Measurements from ENCODE around the gene CDYL.

Gene CDYL

GRCh38 chr6:4774296-4774695, 1.9 kb upstream of the CDYL start:
- DNase-seq (ENCODE audit: low read depth): no peak

GRCh38 chr6:4774715-4775493, 1.3 kb upstream of the CDYL start:
- peak; percentile 26 for DNase-seq (ENCODE audit: low read depth)

- DNase-seq (ENCODE audit: low read depth): peak; percentile 61
These were observed 592 bp upstream of the CDYL start for GRCh38 chr6:4775494-4776130.

- peak; percentile 52 for DNase-seq (ENCODE audit: low read depth)
These were observed 539 bp downstream of the CDYL start for GRCh38 chr6:4776493-4777393.

GRCh38 chr6:4777394-4777935, 1.3 kb downstream of the CDYL start:
- no peak for DNase-seq (ENCODE audit: low read depth)

GRCh38 chr6:4778086-4778485, 1.9 kb downstream of the CDYL start:
- no peak for DNase-seq (ENCODE audit: low read depth)

- DNase-seq (ENCODE audit: low read depth): no peak
These were observed 4.2 kb downstream of the CDYL start for GRCh38 chr6:4780360-4780812.

- DNase-seq (ENCODE audit: low read depth): no peak
These were observed 5.2 kb downstream of the CDYL start for GRCh38 chr6:4781426-4781825.

- DNase-seq (ENCODE audit: low read depth): no peak
These were observed 5.9 kb downstream of the CDYL start for GRCh38 chr6:4781967-4782575.

- DNase-seq (ENCODE audit: low read depth): no peak
These were observed 10.8 kb downstream of the CDYL start for GRCh38 chr6:4786996-4787395.

GRCh38 chr6:4788482-4788881, 12.3 kb downstream of the CDYL start:
- no peak for DNase-seq (ENCODE audit: low read depth)

GRCh38 chr6:4788953-4789584, 12.9 kb downstream of the CDYL start:
- no peak for DNase-seq (ENCODE audit: low read depth)

GRCh38 chr6:4790158-4790899, 14.1 kb downstream of the CDYL start:
- no peak for DNase-seq (ENCODE audit: low read depth)

- no peak for DNase-seq (ENCODE audit: low read depth)
These were observed 18.0 kb downstream of the CDYL start for GRCh38 chr6:4794140-4794707.

- DNase-seq (ENCODE audit: low read depth): no peak
These were observed 21.4 kb downstream of the CDYL start for GRCh38 chr6:4797587-4797986.

GRCh38 chr6:4799912-4800311, 23.7 kb downstream of the CDYL start:
- no peak for DNase-seq (ENCODE audit: low read depth)

- DNase-seq (ENCODE audit: low read depth): no peak
These were observed 24.5 kb downstream of the CDYL start for GRCh38 chr6:4800662-4801061.

GRCh38 chr6:4801491-4802110, 25.4 kb downstream of the CDYL start:
- DNase-seq (ENCODE audit: low read depth): no peak

GRCh38 chr6:4802312-4802935, 26.2 kb downstream of the CDYL start:
- no peak for DNase-seq (ENCODE audit: low read depth)
